ENCODE data around the gene CFAP221.
A peak's percentile ranks its signal among the peaks of the same experiment; 100 is the strongest.

CFAP221 gene

GRCh38 chr2:119586085-119586484, 41.8 kb downstream of the CFAP221 start:
- Histone ChIP-seq H3K27ac (ENCODE audit: low read length) (no peak overlapping the region), H3K36me3 (ENCODE audit: control insufficient read depth in 2 of 2, insufficient read depth in 2 of 2, low read length in 2 of 2) (no peaks in the 10 kb centered on the region), H3K4me3 (ENCODE audit: low read length in 2 of 2) (no peak overlapping the region), H3K9me3 (ENCODE audit: control insufficient read depth in 2 of 2, low read length in 2 of 2) (no peaks in the 10 kb centered on the region), H3K4me1 (ENCODE audit: control insufficient read depth, insufficient read depth, low read length) (no peaks in the 10 kb centered on the region), H3K9ac (ENCODE audit: low read length in 2 of 2) (no peak overlapping the region), H3K27me3 (ENCODE audit: control insufficient read depth in 1 of 2, insufficient read depth in 2 of 2, low read length in 2 of 2) (no peaks in the 10 kb centered on the region)

GRCh38 chr2:119590873-119591272, 46.6 kb downstream of the CFAP221 start:
- H3K27me3 ChIP-seq (ENCODE audit: control insufficient read depth in 1 of 2, insufficient read depth in 2 of 2, low read length in 2 of 2), result no peaks in the 10 kb centered on the region
- H3K27ac ChIP-seq (ENCODE audit: low read length), result no peak overlapping the region
- H3K9ac ChIP-seq (ENCODE audit: low read length in 2 of 2), result no peak overlapping the region
- no peaks in the 10 kb centered on the region for H3K36me3 ChIP-seq (ENCODE audit: control insufficient read depth in 2 of 2, insufficient read depth in 2 of 2, low read length in 2 of 2)
- H3K4me3 ChIP-seq (ENCODE audit: low read length in 2 of 2), result no peak overlapping the region
- peaks cover 23% of the 10 kb centered on the region for H3K4me1 ChIP-seq (ENCODE audit: control insufficient read depth, insufficient read depth, low read length)
- H3K9me3 ChIP-seq (ENCODE audit: control insufficient read depth in 2 of 2, low read length in 2 of 2), result no peaks in the 10 kb centered on the region

DNA sequence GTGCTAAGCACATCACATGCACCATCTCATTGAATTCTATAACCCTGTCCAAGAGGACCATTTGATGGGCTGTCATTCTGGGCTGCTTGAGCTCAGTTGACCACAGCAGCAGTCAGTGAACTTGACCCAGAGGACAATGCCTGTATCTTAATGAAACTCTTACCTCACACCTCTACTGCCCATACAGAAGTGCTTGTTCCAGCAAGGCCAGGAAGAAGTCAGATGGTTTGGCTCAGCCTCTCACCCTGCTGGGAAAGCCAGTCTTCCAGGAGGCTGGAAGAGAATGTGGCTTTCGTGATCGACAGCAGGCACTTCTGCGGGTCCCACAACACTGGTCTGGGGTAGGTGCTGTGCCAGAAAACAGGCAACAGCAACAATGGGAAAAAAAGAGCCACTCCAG, 47.3 kb downstream of the CFAP221 start:
- H3K9me3 ChIP-seq (ENCODE audit: control insufficient read depth in 2 of 2, low read length in 2 of 2), result no peaks in the 10 kb centered on the region
- no peaks in the 10 kb centered on the region for H3K27me3 ChIP-seq (ENCODE audit: control insufficient read depth in 1 of 2, insufficient read depth in 2 of 2, low read length in 2 of 2)
- H3K4me1 ChIP-seq (ENCODE audit: control insufficient read depth, insufficient read depth, low read length), result peaks cover 30% of the 10 kb centered on the region
- H3K27ac ChIP-seq (ENCODE audit: low read length), result no peak overlapping the region
- H3K9ac ChIP-seq (ENCODE audit: low read length in 2 of 2), result no peak overlapping the region
- H3K4me3 ChIP-seq (ENCODE audit: low read length in 2 of 2), result no peak overlapping the region
- no peaks in the 10 kb centered on the region for H3K36me3 ChIP-seq (ENCODE audit: control insufficient read depth in 2 of 2, insufficient read depth in 2 of 2, low read length in 2 of 2)

- H3K36me3 ChIP-seq (ENCODE audit: control insufficient read depth in 2 of 2, insufficient read depth in 2 of 2, low read length in 2 of 2), result no peaks in the 10 kb centered on the region
- no peak overlapping the region for H3K9ac ChIP-seq (ENCODE audit: low read length in 2 of 2)
- H3K27me3 ChIP-seq (ENCODE audit: control insufficient read depth in 1 of 2, insufficient read depth in 2 of 2, low read length in 2 of 2), result no peaks in the 10 kb centered on the region
- H3K4me3 ChIP-seq (ENCODE audit: low read length in 2 of 2), result no peak overlapping the region
- no peaks in the 10 kb centered on the region for H3K9me3 ChIP-seq (ENCODE audit: control insufficient read depth in 2 of 2, low read length in 2 of 2)
- H3K4me1 ChIP-seq (ENCODE audit: control insufficient read depth, insufficient read depth, low read length), result peaks cover 39% of the 10 kb centered on the region
- no peak overlapping the region for H3K27ac ChIP-seq (ENCODE audit: low read length)
These were observed 48.2 kb downstream of the CFAP221 start for GRCh38 chr2:119592436-119592835.

DNA sequence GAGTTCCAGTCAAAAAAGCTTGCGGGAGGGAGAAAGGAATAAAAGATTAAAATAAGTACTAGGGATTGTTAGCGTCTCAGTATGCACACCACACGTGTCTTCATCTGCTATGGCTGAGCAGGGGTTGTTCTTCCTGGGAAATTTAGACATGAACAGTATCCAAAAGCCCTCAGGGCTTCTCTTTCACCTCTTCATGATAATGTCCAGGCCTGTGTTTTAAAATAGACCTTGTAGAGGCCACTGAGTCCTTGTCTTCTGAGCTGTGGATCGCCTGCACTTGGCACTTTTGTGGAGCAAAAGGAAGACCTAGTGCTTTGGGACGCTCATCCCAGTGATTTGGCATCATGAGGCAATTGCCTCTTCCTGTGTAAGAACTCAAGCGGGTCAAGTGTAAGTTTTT, 52.4 kb downstream of the CFAP221 start:
- H3K4me3 ChIP-seq (ENCODE audit: low read length in 2 of 2), result no peak overlapping the region
- peak overlapping the region; percentile 66 for H3K27ac ChIP-seq (ENCODE audit: low read length)
- H3K9me3 ChIP-seq (ENCODE audit: control insufficient read depth in 2 of 2, low read length in 2 of 2), result no peaks in the 10 kb centered on the region
- peaks cover 48% of the 10 kb centered on the region for H3K4me1 ChIP-seq (ENCODE audit: control insufficient read depth, insufficient read depth, low read length)
- H3K27me3 ChIP-seq (ENCODE audit: control insufficient read depth in 1 of 2, insufficient read depth in 2 of 2, low read length in 2 of 2), result no peaks in the 10 kb centered on the region
- H3K36me3 ChIP-seq (ENCODE audit: control insufficient read depth in 2 of 2, insufficient read depth in 2 of 2, low read length in 2 of 2), result no peaks in the 10 kb centered on the region
- H3K9ac ChIP-seq (ENCODE audit: low read length in 2 of 2), result no peak overlapping the region

DNA sequence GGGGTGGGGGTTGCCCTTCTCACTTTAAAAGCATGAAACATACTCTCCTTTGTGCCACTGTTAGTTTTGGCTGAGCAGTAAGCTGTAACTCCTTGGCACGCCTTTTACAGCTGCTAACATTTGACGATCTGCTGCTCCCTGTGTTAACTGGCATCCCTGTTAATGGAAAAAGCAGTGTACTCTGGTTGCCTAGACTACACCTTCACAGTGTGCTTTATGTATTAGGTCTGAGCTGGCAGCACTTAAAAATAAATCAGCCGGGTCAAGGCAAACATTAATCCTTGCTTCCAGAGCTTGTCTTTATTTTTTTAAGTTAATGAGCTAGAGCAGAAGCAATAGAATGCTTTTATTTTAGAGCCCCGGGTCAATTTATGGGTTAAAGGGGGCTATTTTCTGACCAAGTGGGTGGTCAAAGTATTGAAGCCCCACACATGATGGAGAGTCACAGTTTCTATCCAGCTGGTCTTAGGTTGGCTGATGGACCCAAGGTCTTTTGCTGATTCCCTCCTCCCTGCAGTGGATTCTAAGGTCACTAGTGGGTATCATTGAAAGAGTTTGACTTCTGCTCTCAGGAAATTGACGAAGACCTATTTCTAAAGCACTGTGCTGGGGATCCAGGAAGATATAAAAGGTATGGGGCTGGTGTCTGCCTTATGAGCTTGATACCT, 54.5 kb downstream of the CFAP221 start:
- peak overlapping the region; percentile 33 for H3K27ac ChIP-seq (ENCODE audit: low read length)
- H3K36me3 ChIP-seq (ENCODE audit: control insufficient read depth in 2 of 2, insufficient read depth in 2 of 2, low read length in 2 of 2), result no peaks in the 10 kb centered on the region
- H3K9ac ChIP-seq (ENCODE audit: low read length in 2 of 2), result no peak overlapping the region
- no peaks in the 10 kb centered on the region for H3K9me3 ChIP-seq (ENCODE audit: control insufficient read depth in 2 of 2, low read length in 2 of 2)
- no peaks in the 10 kb centered on the region for H3K27me3 ChIP-seq (ENCODE audit: control insufficient read depth in 1 of 2, insufficient read depth in 2 of 2, low read length in 2 of 2)
- H3K4me3 ChIP-seq (ENCODE audit: low read length in 2 of 2), result peak overlapping the region in 1 of 2 donors; percentile 31
- H3K4me1 ChIP-seq (ENCODE audit: control insufficient read depth, insufficient read depth, low read length), result peaks cover 44% of the 10 kb centered on the region

DNA sequence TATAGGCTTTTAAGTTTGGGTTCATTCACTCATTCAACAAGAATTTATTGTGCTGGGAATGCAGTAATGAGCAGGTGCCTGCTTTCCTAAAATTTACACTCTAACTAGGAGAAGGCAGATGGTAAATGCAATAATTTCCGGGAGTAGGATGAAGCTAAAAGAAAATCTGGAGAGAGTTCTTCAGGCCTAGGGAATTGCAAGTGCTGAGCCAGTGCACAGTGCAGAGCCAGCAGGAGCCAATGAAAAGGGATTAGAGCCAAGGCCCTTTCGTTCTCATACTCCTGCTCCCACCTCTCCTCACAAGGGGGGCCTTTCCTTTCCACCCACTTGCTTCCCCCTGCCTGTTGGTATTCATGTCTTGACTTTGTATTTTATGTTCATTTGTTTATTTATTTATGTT, 55.1 kb downstream of the CFAP221 start:
- no peak overlapping the region for H3K4me3 ChIP-seq (ENCODE audit: low read length in 2 of 2)
- H3K9me3 ChIP-seq (ENCODE audit: control insufficient read depth in 2 of 2, low read length in 2 of 2), result no peaks in the 10 kb centered on the region
- peaks cover 42% of the 10 kb centered on the region for H3K4me1 ChIP-seq (ENCODE audit: control insufficient read depth, insufficient read depth, low read length)
- H3K36me3 ChIP-seq (ENCODE audit: control insufficient read depth in 2 of 2, insufficient read depth in 2 of 2, low read length in 2 of 2), result no peaks in the 10 kb centered on the region
- no peaks in the 10 kb centered on the region for H3K27me3 ChIP-seq (ENCODE audit: control insufficient read depth in 1 of 2, insufficient read depth in 2 of 2, low read length in 2 of 2)
- H3K9ac ChIP-seq (ENCODE audit: low read length in 2 of 2), result no peak overlapping the region
- peak overlapping the region; percentile 58 for H3K27ac ChIP-seq (ENCODE audit: low read length)

- Histone ChIP-seq H3K27me3 (ENCODE audit: control insufficient read depth in 1 of 2, insufficient read depth in 2 of 2, low read length in 2 of 2) (no peaks in the 10 kb centered on the region), H3K4me1 (ENCODE audit: control insufficient read depth, insufficient read depth, low read length) (no peaks in the 10 kb centered on the region), H3K9me3 (ENCODE audit: control insufficient read depth in 2 of 2, low read length in 2 of 2) (no peaks in the 10 kb centered on the region), H3K27ac (ENCODE audit: low read length) (no peak overlapping the region), H3K9ac (ENCODE audit: low read length in 2 of 2) (no peak overlapping the region), H3K36me3 (ENCODE audit: control insufficient read depth in 2 of 2, insufficient read depth in 2 of 2, low read length in 2 of 2) (no peaks in the 10 kb centered on the region), H3K4me3 (ENCODE audit: low read length in 2 of 2) (no peak overlapping the region)
These were observed 60.8 kb downstream of the CFAP221 start for GRCh38 chr2:119605096-119605495.

DNA sequence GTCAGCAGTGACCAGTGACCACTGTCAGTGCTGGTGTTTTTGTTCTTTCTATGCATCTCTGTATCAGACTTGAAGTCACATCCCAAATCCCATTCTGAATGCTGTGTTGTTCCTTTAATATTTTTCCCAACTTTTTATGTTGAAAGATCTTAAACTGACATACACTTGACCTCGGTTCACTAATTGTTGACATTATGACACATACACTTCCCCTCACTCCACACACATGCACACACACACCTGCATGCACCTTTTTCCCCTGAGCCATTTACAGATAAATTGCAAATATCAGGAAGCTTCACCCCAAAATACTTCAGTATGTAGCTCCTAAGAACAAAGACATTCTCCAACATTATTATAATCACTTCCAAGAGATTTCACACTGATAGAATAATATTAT, 62.4 kb downstream of the CFAP221 start:
- no peaks in the 10 kb centered on the region for H3K4me1 ChIP-seq (ENCODE audit: control insufficient read depth, insufficient read depth, low read length)
- H3K27ac ChIP-seq (ENCODE audit: low read length), result no peak overlapping the region
- no peak overlapping the region for H3K4me3 ChIP-seq (ENCODE audit: low read length in 2 of 2)
- no peaks in the 10 kb centered on the region for H3K36me3 ChIP-seq (ENCODE audit: control insufficient read depth in 2 of 2, insufficient read depth in 2 of 2, low read length in 2 of 2)
- no peak overlapping the region for H3K9ac ChIP-seq (ENCODE audit: low read length in 2 of 2)
- H3K9me3 ChIP-seq (ENCODE audit: control insufficient read depth in 2 of 2, low read length in 2 of 2), result no peaks in the 10 kb centered on the region
- no peaks in the 10 kb centered on the region for H3K27me3 ChIP-seq (ENCODE audit: control insufficient read depth in 1 of 2, insufficient read depth in 2 of 2, low read length in 2 of 2)

GRCh38 chr2:119608553-119608952, 64.3 kb downstream of the CFAP221 start:
- peaks cover 0 to 3% of the 10 kb centered on the region in 2 donors for H3K36me3 ChIP-seq (ENCODE audit: control insufficient read depth in 2 of 2, insufficient read depth in 2 of 2, low read length in 2 of 2)
- no peak overlapping the region for H3K27ac ChIP-seq (ENCODE audit: low read length)
- no peaks in the 10 kb centered on the region for H3K27me3 ChIP-seq (ENCODE audit: control insufficient read depth in 1 of 2, insufficient read depth in 2 of 2, low read length in 2 of 2)
- no peak overlapping the region for H3K9ac ChIP-seq (ENCODE audit: low read length in 2 of 2)
- H3K4me3 ChIP-seq (ENCODE audit: low read length in 2 of 2), result no peak overlapping the region
- H3K9me3 ChIP-seq (ENCODE audit: control insufficient read depth in 2 of 2, low read length in 2 of 2), result peaks cover 0 to 5% of the 10 kb centered on the region in 2 donors
- no peaks in the 10 kb centered on the region for H3K4me1 ChIP-seq (ENCODE audit: control insufficient read depth, insufficient read depth, low read length)

DNA sequence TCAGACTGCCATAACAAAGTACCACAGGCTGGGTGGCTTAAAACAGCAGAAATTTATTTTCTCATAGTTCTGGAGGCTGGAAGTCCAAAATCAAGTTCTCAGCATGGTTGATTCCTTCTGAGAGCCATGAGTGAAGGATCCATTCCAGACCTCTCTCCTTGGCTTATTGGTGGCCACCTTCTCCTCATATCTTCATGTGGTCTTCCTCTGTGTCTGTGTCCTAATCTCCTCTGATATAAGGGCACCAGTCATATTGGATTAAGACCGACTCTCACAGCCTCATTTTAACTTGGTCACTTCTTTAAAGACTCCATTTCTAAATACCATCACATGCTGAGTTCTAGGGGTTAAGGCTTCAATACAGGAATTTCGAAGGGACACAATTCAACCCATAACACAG, 65.1 kb downstream of the CFAP221 start:
- Histone ChIP-seq H3K27ac (ENCODE audit: low read length) (no peak overlapping the region), H3K4me1 (ENCODE audit: control insufficient read depth, insufficient read depth, low read length) (no peaks in the 10 kb centered on the region), H3K9me3 (ENCODE audit: control insufficient read depth in 2 of 2, low read length in 2 of 2) (peaks cover 0 to 9% of the 10 kb centered on the region in 2 donors), H3K27me3 (ENCODE audit: control insufficient read depth in 1 of 2, insufficient read depth in 2 of 2, low read length in 2 of 2) (no peaks in the 10 kb centered on the region), H3K36me3 (ENCODE audit: control insufficient read depth in 2 of 2, insufficient read depth in 2 of 2, low read length in 2 of 2) (peaks cover 0 to 3% of the 10 kb centered on the region in 2 donors), H3K4me3 (ENCODE audit: low read length in 2 of 2) (no peak overlapping the region), H3K9ac (ENCODE audit: low read length in 2 of 2) (no peak overlapping the region)

Data from stomach smooth muscle (tissue), 2 donors.